Measurements from ENCODE around the gene GAMT.

GAMT gene

GRCh38 chr19:1366899-1367870 lies 34.2 kb downstream of the GAMT start:
- Histone ChIP-seq H3K9ac (ENCODE audit: low read length) (no peak overlapping the region), H2AFZ (ENCODE audit: low read length) (no peak overlapping the region), H3F3A (ENCODE audit: insufficient read depth, low read length) (no peaks in the 10 kb centered on the region), H3K9me2 (replicated peaks; ENCODE audit: insufficient read depth, low read length) (no peaks in the 10 kb centered on the region), H3K4me2 (ENCODE audit: low read depth, low read length) (no peak overlapping the region), H3K79me2 (ENCODE audit: low read length) (no peaks in the 10 kb centered on the region), H3K27ac (ENCODE audit: low read length) (no peak overlapping the region), H3K36me3 (replicated peaks; ENCODE audit: insufficient read depth, low read length) (no peaks in the 10 kb centered on the region), H3K4me1 (ENCODE audit: low read length) (0 out of 2 replicates have a peak, but pooled peaks cover 7% of the 10 kb centered on the region), H3K27me3 (replicated peaks; ENCODE audit: insufficient read depth, low read length) (no peaks in the 10 kb centered on the region), H3K9me3 (replicated peaks; ENCODE audit: insufficient read depth, low read length) (no peaks in the 10 kb centered on the region), H4K20me1 (ENCODE audit: insufficient read depth, low read length) (no peaks in the 10 kb centered on the region), H3K4me3 (ENCODE audit: low read length) (no peak overlapping the region)
- DNase-seq = no peak
- no peak for TF ChIP-seq CTCF (IDR thresholded peaks at IDR 0.05; ENCODE audit: low read length)

- H3F3A ChIP-seq (ENCODE audit: insufficient read depth, low read length) = no peaks in the 10 kb centered on the region
- no peaks in the 10 kb centered on the region for H3K79me2 ChIP-seq (ENCODE audit: low read length)
- DNase-seq = peak; percentile 12
- 0 out of 2 replicates have a peak, but pooled peaks cover 7% of the 10 kb centered on the region for H3K4me1 ChIP-seq (ENCODE audit: low read length)
- H3K9ac ChIP-seq (ENCODE audit: low read length) = no peak overlapping the region
- H3K27ac ChIP-seq (ENCODE audit: low read length) = peak overlapping the region; percentile 1; the same call in 1 of the 2 replicates
- no peak for TF ChIP-seq EZH2 (optimal IDR thresholded peaks at IDR 0.05; ENCODE audit: low read depth, low read length)
- no peak for TF ChIP-seq CTCF (IDR thresholded peaks at IDR 0.05; ENCODE audit: low read length)
- H4K20me1 ChIP-seq (ENCODE audit: insufficient read depth, low read length) = no peaks in the 10 kb centered on the region
- no peak overlapping the region for H2AFZ ChIP-seq (ENCODE audit: low read length)
- no peaks in the 10 kb centered on the region for H3K36me3 ChIP-seq (replicated peaks; ENCODE audit: insufficient read depth, low read length)
- H3K4me2 ChIP-seq (ENCODE audit: low read depth, low read length) = peak overlapping the region; percentile 28; the same call in 1 of the 2 replicates
- no peak overlapping the region for H3K4me3 ChIP-seq (ENCODE audit: low read length)
- H3K27me3 ChIP-seq (replicated peaks; ENCODE audit: insufficient read depth, low read length) = no peaks in the 10 kb centered on the region
- H3K9me2 ChIP-seq (replicated peaks; ENCODE audit: insufficient read depth, low read length) = no peaks in the 10 kb centered on the region
- no peaks in the 10 kb centered on the region for H3K9me3 ChIP-seq (replicated peaks; ENCODE audit: insufficient read depth, low read length)
Observed at GRCh38 chr19:1366296-1366695, 35.0 kb downstream of the GAMT start.

- Histone ChIP-seq H2AFZ (ENCODE audit: low read length) (no peak overlapping the region), H4K20me1 (ENCODE audit: insufficient read depth, low read length) (no peaks in the 10 kb centered on the region), H3K4me1 (ENCODE audit: low read length) (0 out of 2 replicates have a peak, but pooled peaks cover 7% of the 10 kb centered on the region), H3K9ac (ENCODE audit: low read length) (no peak overlapping the region), H3K9me2 (replicated peaks; ENCODE audit: insufficient read depth, low read length) (no peaks in the 10 kb centered on the region), H3K4me3 (ENCODE audit: low read length) (no peak overlapping the region), H3K27ac (ENCODE audit: low read length) (peak overlapping the region; percentile 1; the same call in 1 of the 2 replicates), H3K9me3 (replicated peaks; ENCODE audit: insufficient read depth, low read length) (no peaks in the 10 kb centered on the region), H3K79me2 (ENCODE audit: low read length) (no peaks in the 10 kb centered on the region), H3F3A (ENCODE audit: insufficient read depth, low read length) (no peaks in the 10 kb centered on the region), H3K4me2 (ENCODE audit: low read depth, low read length) (peak overlapping the region; percentile 28; the same call in 1 of the 2 replicates), H3K36me3 (replicated peaks; ENCODE audit: insufficient read depth, low read length) (no peaks in the 10 kb centered on the region), H3K27me3 (replicated peaks; ENCODE audit: insufficient read depth, low read length) (no peaks in the 10 kb centered on the region)
- TF ChIP-seq CTCF (IDR thresholded peaks at IDR 0.05; ENCODE audit: low read length) (peak; percentile 36), EZH2 (optimal IDR thresholded peaks at IDR 0.05; ENCODE audit: low read depth, low read length) (no peak)
- DNase-seq = peak; percentile 23
Observed at GRCh38 chr19:1365319-1366269, 35.7 kb downstream of the GAMT start.

Measured in MM.1S (cell line).